ENCODE measurements around the gene IMPA2. TPM values are rescaled to one million over a fixed set of nuclear protein-coding genes. Genes with fewer than 3 reads are reported as not detected.

Gene IMPA2
- total and polyA plus RNA-seq, 8 donors: 93.5 to 286 (median 156) TPM

GRCh38 chr18:11974741-11975325 lies 6.5 kb upstream of the IMPA2 start:
- intact Hi-C loops (cut with DNase I): no loop called here
- FAIRE-seq: no peak
- no peaks in the 10 kb centered on the region for H3K27me3 ChIP-seq
- ATAC-seq: no peak
- 82 to 87% methylated on average over 5 of the region's 5 CpGs for WGBS, 2 donors
- no peaks in the 10 kb centered on the region for H3K9me3 ChIP-seq
- TF ChIP-seq, protein P1, sequence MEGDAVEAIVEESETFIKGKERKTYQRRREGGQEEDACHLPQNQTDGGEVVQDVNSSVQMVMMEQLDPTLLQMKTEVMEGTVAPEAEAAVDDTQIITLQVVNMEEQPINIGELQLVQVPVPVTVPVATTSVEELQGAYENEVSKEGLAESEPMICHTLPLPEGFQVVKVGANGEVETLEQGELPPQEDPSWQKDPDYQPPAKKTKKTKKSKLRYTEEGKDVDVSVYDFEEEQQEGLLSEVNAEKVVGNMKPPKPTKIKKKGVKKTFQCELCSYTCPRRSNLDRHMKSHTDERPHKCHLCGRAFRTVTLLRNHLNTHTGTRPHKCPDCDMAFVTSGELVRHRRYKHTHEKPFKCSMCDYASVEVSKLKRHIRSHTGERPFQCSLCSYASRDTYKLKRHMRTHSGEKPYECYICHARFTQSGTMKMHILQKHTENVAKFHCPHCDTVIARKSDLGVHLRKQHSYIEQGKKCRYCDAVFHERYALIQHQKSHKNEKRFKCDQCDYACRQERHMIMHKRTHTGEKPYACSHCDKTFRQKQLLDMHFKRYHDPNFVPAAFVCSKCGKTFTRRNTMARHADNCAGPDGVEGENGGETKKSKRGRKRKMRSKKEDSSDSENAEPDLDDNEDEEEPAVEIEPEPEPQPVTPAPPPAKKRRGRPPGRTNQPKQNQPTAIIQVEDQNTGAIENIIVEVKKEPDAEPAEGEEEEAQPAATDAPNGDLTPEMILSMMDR (IDR thresholded peaks at IDR 0.05): no peak
- no peak for DNase-seq
- H3K4me3 ChIP-seq: no peak overlapping the region
- H3K27ac ChIP-seq: no peak overlapping the region
- H3K36me3 ChIP-seq: no peaks in the 10 kb centered on the region
- peaks cover 0 to 7% (median 3%) of the 10 kb centered on the region in 3 donors for H3K4me1 ChIP-seq

- Histone ChIP-seq H3K27ac (no peak overlapping the region), H3K27me3 (no peaks in the 10 kb centered on the region), H3K36me3 (no peaks in the 10 kb centered on the region), H3K4me3 (no peak overlapping the region), H3K9me3 (no peaks in the 10 kb centered on the region), H3K4me1 (peaks cover 3 to 9% (median 6%) of the 10 kb centered on the region in 3 donors)
- DNase-seq: no peak
- intact Hi-C loops (cut with DNase I): no loop called here
- no peak for FAIRE-seq
- TF ChIP-seq, protein P1 (IDR thresholded peaks at IDR 0.05): no peak
- no peak for ATAC-seq
- WGBS, 2 donors: 93 to 97% methylated on average over 2 of the region's 2 CpGs
These were observed 5.6 kb upstream of the IMPA2 start for GRCh38 chr18:11975723-11976122.

DNA sequence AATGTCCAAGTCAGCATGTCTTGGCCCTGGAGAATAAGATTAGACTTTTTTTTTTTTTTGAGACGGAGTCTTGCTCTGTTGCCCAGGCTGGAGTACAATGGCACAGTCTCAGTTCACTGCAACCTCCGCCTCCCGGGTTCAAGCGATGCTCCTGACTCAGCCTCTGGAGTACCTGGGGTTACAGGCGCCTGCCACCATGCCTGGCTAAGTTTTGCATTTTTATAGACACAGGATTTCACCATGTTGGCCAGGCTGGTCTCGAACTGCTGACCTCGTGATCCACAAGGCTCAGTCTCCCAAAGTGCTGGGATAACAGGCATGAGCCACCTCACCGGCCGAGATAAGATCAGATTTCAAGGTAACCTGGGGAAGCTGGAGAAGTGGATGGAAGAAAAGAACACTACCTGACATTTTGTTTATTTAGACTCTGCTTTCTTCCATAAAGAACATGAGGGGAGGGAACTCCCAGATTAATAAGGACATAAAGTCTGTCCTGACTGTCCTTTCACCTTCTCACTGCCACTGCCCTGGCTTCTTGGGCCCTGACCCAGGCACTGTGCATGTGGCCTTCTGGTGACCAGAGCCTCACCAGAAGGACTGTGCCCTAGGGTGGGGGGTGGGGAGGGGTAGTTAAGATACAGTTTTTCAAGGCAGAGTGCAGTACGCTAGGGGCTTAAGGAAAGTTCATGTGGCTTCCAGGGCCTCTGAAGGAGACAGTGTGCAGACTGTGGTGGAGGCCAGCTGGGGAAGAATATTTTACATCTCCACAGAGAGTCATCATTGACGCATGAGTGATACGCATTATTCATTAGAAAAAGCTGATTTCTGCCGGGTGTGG lies 4.8 kb upstream of the IMPA2 start:
- no peak for ATAC-seq
- DNase-seq: no peak
- Histone ChIP-seq H3K36me3 (no peaks in the 10 kb centered on the region), H3K27ac (no peak overlapping the region), H3K4me3 (no peak overlapping the region), H3K9me3 (no peaks in the 10 kb centered on the region), H3K4me1 (peaks cover 3 to 9% (median 6%) of the 10 kb centered on the region in 3 donors), H3K27me3 (no peaks in the 10 kb centered on the region)
- TF ChIP-seq, protein P1 (IDR thresholded peaks at IDR 0.05): no peak
- intact Hi-C loops (cut with DNase I): no loop called here
- WGBS, 2 donors: 86 to 87% methylated on average over 13 of the region's 13 CpGs
- no peak for FAIRE-seq

DNA sequence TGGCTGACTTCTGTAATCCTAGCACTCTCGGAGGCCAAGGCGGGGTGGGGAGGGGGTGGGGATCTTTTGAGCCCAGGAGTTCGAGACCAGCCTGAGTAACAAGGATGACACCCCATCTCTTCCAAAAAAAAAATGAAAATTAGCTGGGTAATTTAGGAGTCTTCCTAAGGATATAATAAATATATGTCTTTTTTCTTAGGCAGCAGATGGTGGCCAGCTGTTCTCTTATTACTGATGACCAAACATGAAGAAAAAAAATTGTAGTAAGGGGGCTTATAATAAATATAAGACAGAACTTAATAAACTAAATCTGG lies 4.2 kb upstream of the IMPA2 start:
- intact Hi-C loops (cut with DNase I): no loop called here
- peaks cover 3 to 9% (median 6%) of the 10 kb centered on the region in 3 donors for H3K4me1 ChIP-seq
- H3K4me3 ChIP-seq: no peak overlapping the region
- ATAC-seq: no peak
- DNase-seq: no peak
- H3K27ac ChIP-seq: no peak overlapping the region
- TF ChIP-seq, protein P1 (IDR thresholded peaks at IDR 0.05): no peak
- WGBS, 2 donors: 85 to 91% methylated on average over 3 of the region's 3 CpGs
- H3K27me3 ChIP-seq: no peaks in the 10 kb centered on the region
- H3K36me3 ChIP-seq: no peaks in the 10 kb centered on the region
- no peak for FAIRE-seq
- no peaks in the 10 kb centered on the region for H3K9me3 ChIP-seq

DNA sequence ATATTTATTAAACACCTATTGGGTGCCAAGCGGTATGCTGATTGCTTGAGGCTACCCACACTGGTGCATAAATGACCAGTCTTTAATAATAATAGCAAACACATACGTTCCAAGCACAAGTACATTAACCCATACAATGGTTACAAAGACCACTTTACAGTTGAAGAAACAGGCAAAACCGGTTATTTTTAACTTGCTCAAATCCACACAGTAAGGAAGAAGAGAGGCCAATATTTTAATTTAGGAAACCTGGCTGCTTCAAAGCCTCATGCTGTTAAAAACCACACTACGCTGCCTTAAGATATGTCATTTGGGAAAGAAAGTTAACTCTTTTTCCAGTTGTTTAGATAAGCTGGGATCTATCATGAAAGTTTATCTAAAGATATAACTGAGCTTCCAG lies 2.4 kb upstream of the IMPA2 start:
- no peak for ATAC-seq
- Histone ChIP-seq H3K4me1 (peaks cover 3 to 12% (median 6%) of the 10 kb centered on the region in 3 donors), H3K4me3 (no peak overlapping the region), H3K27me3 (no peaks in the 10 kb centered on the region), H3K36me3 (no peaks in the 10 kb centered on the region), H3K27ac (no peak overlapping the region), H3K9me3 (no peaks in the 10 kb centered on the region)
- FAIRE-seq: no peak
- DNase-seq: no peak
- TF ChIP-seq, protein P1 (IDR thresholded peaks at IDR 0.05): no peak
- intact Hi-C loops (cut with DNase I): no loop called here
- 60 to 69% methylated on average over 4 of the region's 4 CpGs for WGBS, 2 donors
